H1 (cell line): ENCODE results near the gene TYW5. TPM values are rescaled to one million over a fixed set of nuclear protein-coding genes. Genes with fewer than 3 reads are reported as not detected.

Experiments used
- CTCF ChIA-PET: fragments of 300-600 bp; sonication (Branson Sonifier 250); formaldehyde crosslinking; loops from one replicate; lab custom pipeline; 2021; ENCODE audit not compliant: partially characterized antibody; lab: Charles Lee
- POLR2A ChIA-PET: fragments of 300-600 bp; sonication (Branson Sonifier 250); formaldehyde crosslinking; loops from one replicate; lab custom pipeline; 2021; ENCODE audit warnings: inconsistent platforms; ENCODE audit not compliant: partially characterized antibody; lab: Charles Lee
- DNase-seq, 2 experiments: peaks; one replicate each; pipeline versions ENCODE4 v3.0.0 to v3.0.0-alpha.2; 2010 to 2022; ENCODE audit warnings: low spot score in 2 of 2, low read depth in 1 of 2, mixed read lengths in 1 of 2
- FAIRE-seq: peaks from 2 replicates; lab custom pipeline; 2011; peaks lifted over from hg19 to GRCh38; lab: Jason Lieb, UNC
- H2AFZ ChIP-seq: 2 replicates; pipeline ENCODE4 v1.8.1; 2012; ENCODE audit warnings: low read length, inconsistent platforms
- H2AK5ac ChIP-seq: 2 replicates; pipeline ENCODE4 v1.6.1; 2013; ENCODE audit warnings: low read depth, low read length
- H2BK120ac ChIP-seq: replicated peaks from 2 replicates; pipeline ENCODE3; 2013; ENCODE audit warnings: low read depth, low read length, inconsistent platforms
- H2BK12ac ChIP-seq: 2 replicates; pipeline ENCODE4 v1.6.1; 2013; ENCODE audit warnings: low read depth, low read length
- H2BK15ac ChIP-seq: 2 replicates; pipeline ENCODE4 v1.6.1; 2013; ENCODE audit warnings: low read length
- H2BK20ac ChIP-seq: 2 replicates; pipeline ENCODE4 v1.6.1; 2013; ENCODE audit warnings: low read length
- H2BK5ac ChIP-seq: 2 replicates; pipeline ENCODE4 v1.6.1; 2013; ENCODE audit warnings: low read depth, low read length
- H3K14ac ChIP-seq: 2 replicates; pipeline ENCODE4 v1.6.1; 2013; ENCODE audit warnings: inconsistent platforms; ENCODE audit not compliant: insufficient read length
- H3K18ac ChIP-seq: 2 replicates; pipeline ENCODE4 v1.6.1; 2013; ENCODE audit warnings: low read length; ENCODE audit errors: extremely low read depth
- H3K23ac ChIP-seq: 2 replicates; pipeline ENCODE4 v1.6.1; 2013; ENCODE audit warnings: inconsistent platforms; ENCODE audit not compliant: insufficient read length
- H3K23me2 ChIP-seq: 2 replicates; pipeline ENCODE4 v1.6.1; 2013; ENCODE audit warnings: low read depth, low read length
- H3K27ac ChIP-seq: 2 replicates; pipeline ENCODE4 v1.6.1; 2011; ENCODE audit warnings: low read depth, low read length, inconsistent platforms
- H3K27me3 ChIP-seq, 4 experiments: replicated peaks in 1 of 4; 1 replicate in 1 of 4; 2 replicates in 3 of 4; pipeline versions ENCODE4 v1.6.1 to v1.8.1; 2011 to 2013; ENCODE audit warnings: low read length in 3 of 4, mild to moderate bottlenecking in 3 of 4, inconsistent platforms in 2 of 4, mixed read lengths in 2 of 4, moderate library complexity in 1 of 4; ENCODE audit not compliant: control insufficient read depth in 3 of 4, insufficient read depth in 3 of 4; ENCODE audit errors: extremely low read depth in 1 of 4
- H3K36me3 ChIP-seq, 4 experiments: 2 replicates each; pipeline versions ENCODE4 v1.6.1 to v1.8.1; 2011 to 2013; ENCODE audit warnings: mild to moderate bottlenecking in 4 of 4, low read length in 3 of 4, moderate library complexity in 2 of 4, control low read depth in 1 of 4, inconsistent platforms in 1 of 4; ENCODE audit not compliant: insufficient read depth in 4 of 4, control insufficient read depth in 2 of 4
- H3K4ac ChIP-seq: replicated peaks from 2 replicates; pipeline ENCODE3; 2013; ENCODE audit warnings: low read length, low read depth, mixed read lengths, inconsistent platforms; ENCODE audit not compliant: insufficient read length
- H3K4me1 ChIP-seq, 4 experiments: replicated peaks in 1 of 4; 1 replicate in 1 of 4; 2 replicates in 3 of 4; pipeline versions ENCODE4 v1.6.1 to v1.8.1; 2011 to 2013; ENCODE audit warnings: low read length in 3 of 4, inconsistent platforms in 2 of 4, mixed read lengths in 1 of 4; ENCODE audit not compliant: insufficient read depth in 4 of 4, control insufficient read depth in 3 of 4
- H3K4me2 ChIP-seq, 2 experiments: 2 replicates each; pipeline versions ENCODE4 v1.6.1 to v1.8.1; 2011 to 2013; ENCODE audit warnings: low read depth in 2 of 2, low read length in 2 of 2, control low read depth in 1 of 2, inconsistent platforms in 1 of 2, mild to moderate bottlenecking in 1 of 2; ENCODE audit not compliant: insufficient read depth in 1 of 2
- H3K4me3 ChIP-seq, 4 experiments: fragments of 200-600, 300-600 bp in 1 of 4; sonication (generic), shearing (Covaris generic), sonication (Bioruptor Twin) in 1 of 4; 2 replicates each; pipeline versions ENCODE4 v1.5.1 to v1.8.1; 2011 to 2016; ENCODE audit warnings: low read length in 4 of 4, low read depth in 3 of 4, control low read depth in 2 of 4, inconsistent platforms in 2 of 4, mild to moderate bottlenecking in 2 of 4, mixed read lengths in 1 of 4, moderate library complexity in 1 of 4; ENCODE audit not compliant: insufficient read depth in 2 of 4; ENCODE audit errors: extremely low read depth in 1 of 4
- H3K56ac ChIP-seq: replicated peaks from 2 replicates; pipeline ENCODE3; 2013; ENCODE audit warnings: low read depth, mild to moderate bottlenecking, mixed read lengths, low read length, inconsistent platforms; ENCODE audit not compliant: insufficient read length
- H3K79me1 ChIP-seq: 2 replicates; pipeline ENCODE4 v1.6.1; 2013; ENCODE audit warnings: low read depth, low read length, control low read depth
- H3K79me2 ChIP-seq, 2 experiments: 2 replicates each; pipeline versions ENCODE4 v1.6.1 to v1.8.1; 2012 to 2013; ENCODE audit warnings: low read length in 2 of 2, mild to moderate bottlenecking in 2 of 2, inconsistent platforms in 1 of 2; ENCODE audit not compliant: insufficient read depth in 2 of 2, control insufficient read depth in 1 of 2
- H3K9ac ChIP-seq, 4 experiments: replicated peaks in 1 of 4; 1 replicate in 1 of 4; 2 replicates in 3 of 4; pipeline versions ENCODE4 v1.6.1 to v1.8.1; 2011 to 2013; ENCODE audit warnings: low read depth in 3 of 4, low read length in 3 of 4, control low read depth in 2 of 4, mild to moderate bottlenecking in 2 of 4, moderate library complexity in 2 of 4, inconsistent platforms in 1 of 4; ENCODE audit errors: extremely low read depth in 1 of 4
- H3K9me3 ChIP-seq, 2 experiments: 2 replicates each; pipeline versions ENCODE4 v1.6.1 to v1.8.1; 2012 to 2013; ENCODE audit warnings: mild to moderate bottlenecking in 2 of 2, moderate library complexity in 2 of 2, control low read depth in 1 of 2, inconsistent platforms in 1 of 2, low read depth in 1 of 2, low read length in 1 of 2, mixed read lengths in 1 of 2; ENCODE audit not compliant: insufficient read depth in 2 of 2
- H4K20me1 ChIP-seq, 2 experiments: replicated peaks in 1 of 2; 2 replicates each; pipeline versions ENCODE3 to v1.8.1; 2011 to 2013; ENCODE audit warnings: inconsistent platforms in 2 of 2, low read length in 2 of 2, mild to moderate bottlenecking in 1 of 2; ENCODE audit not compliant: insufficient read depth in 2 of 2, control insufficient read depth in 1 of 2
- H4K5ac ChIP-seq: 2 replicates; pipeline ENCODE4 v1.6.1; 2013; ENCODE audit warnings: low read length, low read depth, mixed read lengths, inconsistent platforms; ENCODE audit not compliant: insufficient read length
- H4K8ac ChIP-seq: 2 replicates; pipeline ENCODE4 v1.8.0; 2013; ENCODE audit warnings: mild to moderate bottlenecking, moderate library complexity, low read length, inconsistent platforms; ENCODE audit not compliant: insufficient read depth; ENCODE audit errors: extremely low read depth
- H4K91ac ChIP-seq: replicated peaks from 2 replicates; pipeline ENCODE3; 2013; ENCODE audit warnings: low read length, mixed read lengths, inconsistent platforms; ENCODE audit not compliant: insufficient read length
- WGBS, 2 experiments: shearing (Covaris generic) in 1 of 2; methylation state at CpG; one replicate each; pipeline versions ENCODE4 v1.1.6 to v1.1.7; 2013 to 2015; ENCODE audit warnings: low lambda C conversion rate in 2 of 2, mixed read lengths in 2 of 2, inconsistent platforms in 1 of 2, low coverage in 1 of 2, missing lambda C conversion rate in 1 of 2; ENCODE audit not compliant: insufficient replicate concordance in 2 of 2, insufficient coverage in 1 of 2, insufficient read length in 1 of 2; ENCODE audit errors: extremely low coverage in 1 of 2, missing lambda C conversion rate in 1 of 2; 5-methylcytosine and 5-hydroxymethylcytosine counted together
- polyA plus RNA-seq, 7 experiments: library from polyadenylated mRNA; depleted of rRNA in 3 of 7; stranded (reverse) in 5 of 7; unstranded in 2 of 7; fragments of >200 nt in 5 of 7; fragments of 200-250 nt in 2 of 7; gene quantifications; 1 replicate in 5 of 7; 2 replicates in 1 of 7; 4 replicates in 1 of 7; pipeline versions ENCODE4 v1.2.1 to v1.2.3, GENCODE V29; 2011 to 2013; ENCODE audit warnings: missing spikeins in 2 of 7, mixed read lengths in 2 of 7
- total RNA-seq: library from RNA; stranded (reverse); fragmentation: NEBNext Ultra II Directional; extraction: Animal tissue kit (Norgen Biotek cat#: 25700); gene quantifications from 2 replicates; pipeline ENCODE4 v1.2.1, GENCODE V29; 2021
- TF ChIP-seq, protein P1 (sequence below): IDR thresholded peaks from 2 replicates; pipeline ENCODE4 v1.6.1; 2011; ENCODE audit warnings: low read depth, mild to moderate bottlenecking, low read length; ENCODE audit not compliant: insufficient read depth

The TYW5 gene
- total and polyA plus RNA-seq, 2 of the 8 experiments (the other 6 are each of a cell fraction or from before 2014, with no cell fraction given) = 5.4 to 11.3 TPM

GRCh38 chr2:199988151-199988550, 32.9 kb upstream of the TYW5 start:
- ChIA-PET CTCF (no interaction called here), POLR2A (no interaction called here)
- Histone ChIP-seq H3K18ac (no peak overlapping the region), H2BK5ac (no peak overlapping the region), H3K9ac (no peak overlapping the region), H2BK15ac (no peak overlapping the region), H3K56ac (no peak overlapping the region), H3K79me2 (no peaks in the 10 kb centered on the region), H3K14ac (no peak overlapping the region), H2AK5ac (no peak overlapping the region), H3K27me3 (peaks cover 0 to 1% (median 0%) of the 10 kb centered on the region in 4 experiments; a peak in 1 of 7 replicates), H2BK120ac (no peak overlapping the region), H4K5ac (no peak overlapping the region), H2BK20ac (no peak overlapping the region), H2BK12ac (0 out of 2 replicates have a peak overlapping the region, but pooled peaks have one; percentile 30), H3K4ac (no peak overlapping the region), H3K9me3 (no peaks in the 10 kb centered on the region), H4K91ac (no peak overlapping the region), H3K36me3 (no peaks in the 10 kb centered on the region), H4K8ac (no peak overlapping the region), H3K79me1 (no peaks in the 10 kb centered on the region), H3K4me3 (no peak overlapping the region), H3K27ac (no peak overlapping the region), H4K20me1 (no peaks in the 10 kb centered on the region), H3K23me2 (no peaks in the 10 kb centered on the region; the same call in 1 of the 2 replicates), H3K4me1 (peaks cover 0 to 16% (median 10%) of the 10 kb centered on the region in 4 experiments; a peak in 5 of 7 replicates), H3K4me2 (no peak overlapping the region), H3K23ac (no peak overlapping the region), H2AFZ (peak overlapping the region; percentile 88)
- DNase-seq = no peak
- WGBS, 2 experiments = 80% methylated on average over 7 of the region's 7 CpGs; no CpG with 5 or more reads in 1 of the 2 experiments
- peak; percentile 13 for FAIRE-seq
- TF ChIP-seq, protein P1, sequence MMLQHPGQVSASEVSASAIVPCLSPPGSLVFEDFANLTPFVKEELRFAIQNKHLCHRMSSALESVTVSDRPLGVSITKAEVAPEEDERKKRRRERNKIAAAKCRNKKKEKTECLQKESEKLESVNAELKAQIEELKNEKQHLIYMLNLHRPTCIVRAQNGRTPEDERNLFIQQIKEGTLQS = no peak
